A549 (cell line): ENCODE results near the gene DLGAP1. TPM values are rescaled to one million over a fixed set of nuclear protein-coding genes. Genes with fewer than 3 reads are reported as not detected.

Experiments
- ATAC-seq, 2 experiments: fragments of 200-7000 bp in 1 of 2; fragments of >200 bp in 1 of 2; cut with Nextera tagmentation in 1 of 2; cut with Tn5 transposase in 1 of 2; 3 replicates each; pipeline versions ENCODE4 v1.8.0 to v1.9.1; 2018 to 2020; ENCODE audit warnings: mild to moderate bottlenecking in 1 of 2, moderate library complexity in 1 of 2
- CTCF ChIA-PET: fragments of 300-600 bp; sonication (Branson Sonifier 250); formaldehyde crosslinking; extraction: SDS; loops from one replicate; lab custom pipeline; 2021; ENCODE audit warnings: antibody characterized with exemption, inconsistent platforms; lab: Yijun Ruan, JAX
- POLR2A ChIA-PET: fragments of 350-600 bp; formaldehyde crosslinking; extraction: SDS; loops from one replicate; lab custom pipeline; 2021; ENCODE audit warnings: antibody characterized with exemption, inconsistent platforms; lab: Yijun Ruan, JAX
- DNase-seq, 2 experiments: peaks; one replicate each; pipeline versions ENCODE4 v3.0.0 to v3.0.0-alpha.2; 2011 to 2016; ENCODE audit warnings: low read depth in 1 of 2, low spot score in 1 of 2
- FAIRE-seq: peaks from 2 replicates; lab custom pipeline; 2011; peaks lifted over from hg19 to GRCh38; lab: Jason Lieb, UNC
- H3K27ac ChIP-seq, 2 experiments: fragments of >200 bp; sonication (Bioruptor Twin); formaldehyde crosslinking; 3 replicates each; pipeline ENCODE4 v1.5.1; 2016 to 2017
- H3K4me1 ChIP-seq: fragments of >200 bp; sonication (Bioruptor Twin); formaldehyde crosslinking; 3 replicates; pipeline ENCODE4 v1.6.1; 2016
- H3K4me2 ChIP-seq: fragments of >200 bp; sonication (Bioruptor Twin); formaldehyde crosslinking; 3 replicates; pipeline ENCODE4 v1.6.1; 2016
- H3K4me3 ChIP-seq: fragments of >200 bp; sonication (Bioruptor Twin); formaldehyde crosslinking; 3 replicates; pipeline ENCODE4 v1.5.1; 2016
- H3K9me3 ChIP-seq: fragments of >200 bp; sonication (Bioruptor Twin); formaldehyde crosslinking; 3 replicates; pipeline ENCODE4 v1.6.1; 2016
- BHLHE40 ChIP-seq: IDR thresholded peaks from 2 replicates; pipeline ENCODE4 v1.6.1; 2012; ENCODE audit warnings: low read depth, low read length, inconsistent platforms
- CBX2 ChIP-seq: fragments of 200-600 bp; sonication (generic); IDR thresholded peaks from 2 replicates; pipeline ENCODE4 v1.6.1; 2016; ENCODE audit warnings: low read depth, mild to moderate bottlenecking, borderline replicate concordance
- CHD4 ChIP-seq: fragments of 200-600 bp; sonication (generic); IDR thresholded peaks from 2 replicates; pipeline ENCODE4 v1.6.1; 2016; ENCODE audit warnings: antibody characterized with exemption, mild to moderate bottlenecking, borderline replicate concordance
- EHF ChIP-seq: fragments of 250-450 bp; sonication (Bioruptor Pico); IDR thresholded peaks from 2 replicates; pipeline ENCODE4 v1.5.0; 2020; ENCODE audit warnings: mild to moderate bottlenecking
- EHMT2 ChIP-seq: fragments of 200-600 bp; sonication (generic); IDR thresholded peaks from 2 replicates; pipeline ENCODE4 v1.6.1; 2016; ENCODE audit warnings: antibody characterized with exemption, low read depth, mild to moderate bottlenecking, moderate library complexity
- EP300 ChIP-seq, 2 experiments: fragments of >200 bp; sonication (Bioruptor Twin); formaldehyde crosslinking; IDR thresholded peaks; 2 replicates in 1 of 2; 3 replicates in 1 of 2; pipeline ENCODE4 v1.6.1; 2016 to 2017
- ESRRA ChIP-seq: fragments of 150-350 bp; IDR thresholded peaks from 2 replicates; pipeline ENCODE4 v1.6.1; 2014; ENCODE audit warnings: mild to moderate bottlenecking, low read length, borderline replicate concordance
- HDAC2 ChIP-seq: fragments of 200-600 bp; sonication (generic); IDR thresholded peaks from 2 replicates; pipeline ENCODE4 v1.6.1; 2016
- HOXB13 ChIP-seq: fragments of 250-450 bp; sonication (Bioruptor Pico); IDR thresholded peaks from 2 replicates; pipeline ENCODE4 v1.5.0; 2020; ENCODE audit warnings: low read depth, mild to moderate bottlenecking, moderate library complexity
- JUNB ChIP-seq: fragments of >200 bp; sonication (Bioruptor Twin); formaldehyde crosslinking; IDR thresholded peaks from 2 replicates; pipeline ENCODE4 v1.6.1; 2016
- KDM1A ChIP-seq: fragments of 200-600 bp; sonication (generic); IDR thresholded peaks from 2 replicates; pipeline ENCODE4 v1.6.1; 2016; ENCODE audit warnings: low read depth, mild to moderate bottlenecking
- KDM5A ChIP-seq: fragments of 200-600 bp; sonication (generic); IDR thresholded peaks from 2 replicates; pipeline ENCODE4 v1.6.1; 2016; ENCODE audit warnings: antibody characterized with exemption, mild to moderate bottlenecking
- NFE2L2 ChIP-seq: fragments of 150-350 bp; conservative IDR thresholded peaks from 2 replicates; pipeline ENCODE4 v1.6.1; 2014; ENCODE audit warnings: low read length
- NPAS2 ChIP-seq: fragments of 250-450 bp; sonication (Bioruptor Pico); IDR thresholded peaks from 2 replicates; pipeline ENCODE4 v1.8.0; 2022; ENCODE audit warnings: mild to moderate bottlenecking, moderate library complexity, borderline replicate concordance
- RARB ChIP-seq: fragments of 250-450 bp; sonication (Bioruptor Pico); IDR thresholded peaks from 2 replicates; pipeline ENCODE4 v1.8.0; 2021; ENCODE audit warnings: mild to moderate bottlenecking, moderate library complexity
- RNF2 ChIP-seq: fragments of 200-600 bp; sonication (generic); IDR thresholded peaks from 2 replicates; pipeline ENCODE4 v1.6.1; 2016; ENCODE audit warnings: low read depth, mild to moderate bottlenecking, antibody characterized with exemption, moderate library complexity, borderline replicate concordance
- SREBF2 ChIP-seq: fragments of 450-650 bp; IDR thresholded peaks from 2 replicates; pipeline ENCODE4 v1.6.1; 2014; ENCODE audit warnings: mild to moderate bottlenecking, moderate library complexity
- ZC3H11A ChIP-seq: fragments of 450-650 bp; IDR thresholded peaks from 2 replicates; pipeline ENCODE4 v1.6.1; 2014; ENCODE audit warnings: antibody characterized with exemption, mild to moderate bottlenecking
- ZNF302 ChIP-seq: fragments of 250-450 bp; sonication (Bioruptor Pico); IDR thresholded peaks from 2 replicates; pipeline ENCODE4 v1.9.0; 2021; ENCODE audit warnings: inconsistent platforms, mild to moderate bottlenecking, moderate library complexity
- WGBS: methylation state at CpG from one replicate; pipeline ENCODE4 v1.1.6; 2017; ENCODE audit errors: missing lambda C conversion rate; 5-methylcytosine and 5-hydroxymethylcytosine counted together
- polyA plus RNA-seq, 4 experiments: library from polyadenylated mRNA; depleted of rRNA in 3 of 4; stranded (reverse); fragments of >200 nt; fragmentation: RNase III in 1 of 4; extraction: RNeasy Plus Mini Kit Qiagen cat#74134 plus additional on column Dnase treatment in 1 of 4; gene quantifications; 2 replicates in 3 of 4; 3 replicates in 1 of 4; pipeline ENCODE4 v1.2.3, GENCODE V29; 2011 to 2017
- TF ChIP-seq, protein P1 (sequence below): IDR thresholded peaks from 2 replicates; pipeline ENCODE4 v1.6.1; 2012
- TF ChIP-seq, protein P2 (sequence below): fragments of 250-450 bp; sonication (Bioruptor Pico); IDR thresholded peaks from 2 replicates; pipeline ENCODE4 v1.5.0; 2020; ENCODE audit warnings: low read depth, mild to moderate bottlenecking, moderate library complexity
- TF ChIP-seq, protein P3 (sequence below): fragments of >200 bp; sonication (Bioruptor Twin); formaldehyde crosslinking; IDR thresholded peaks from 3 replicates; pipeline ENCODE4 v1.5.1; 2016
- TF ChIP-seq, protein P4 (sequence below): IDR thresholded peaks from 2 replicates; pipeline ENCODE4 v1.6.1; 2012; ENCODE audit warnings: low read depth, borderline replicate concordance
- TF ChIP-seq, protein P5 (sequence below): fragments of 200-600 bp; sonication (generic); IDR thresholded peaks from 2 replicates; pipeline ENCODE4 v1.6.1; 2016; ENCODE audit warnings: antibody characterized with exemption, mild to moderate bottlenecking, moderate library complexity
- TF ChIP-seq, protein P6 (sequence below): fragments of 450-650 bp; IDR thresholded peaks from 2 replicates; pipeline ENCODE4 v1.6.1; 2014; ENCODE audit warnings: antibody characterized with exemption

DLGAP1 gene
- polyA plus RNA-seq, 2 of the 4 experiments (the other 2 are of a cell fraction), result 0.04 to 0.12 TPM

DNA sequence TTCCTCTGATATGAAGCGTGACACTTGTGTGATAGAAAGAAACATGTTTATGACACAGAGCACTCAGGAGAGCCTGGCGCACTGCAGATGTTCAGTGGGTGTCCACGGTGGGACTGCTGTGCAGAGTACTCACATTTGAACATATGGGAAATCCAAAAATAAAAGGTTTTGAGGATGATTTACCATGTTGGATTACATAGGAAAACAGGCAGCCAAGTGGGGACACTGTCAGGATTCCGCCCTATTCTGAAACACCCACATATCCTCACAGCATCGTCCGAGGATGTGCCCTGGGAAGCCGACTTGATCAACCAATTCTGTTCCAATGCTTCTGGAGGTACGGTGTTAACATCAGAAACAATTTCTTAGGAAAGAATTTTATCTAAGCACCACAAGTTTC is 741.4 kb downstream of the DLGAP1 start:
- POLR2A ChIA-PET, result no interaction called here
- no peak overlapping the region for H3K4me2 ChIP-seq
- 95% methylated on average over 8 of the region's 8 CpGs for WGBS
- no peak for ATAC-seq
- CTCF ChIA-PET, result interaction anchor here (0.7 to 1.6 kb wide), 3 partner anchors 10 to 78 kb away, joined by 3 to 7 read pairs (median 3); no protein-coding TSS in a partner anchor
- H3K27ac ChIP-seq, result no peak overlapping the region
- FAIRE-seq, result no peak
- H3K4me3 ChIP-seq, result no peak overlapping the region
- H3K4me1 ChIP-seq, result peaks cover 38% of the 10 kb centered on the region
- no peaks in the 10 kb centered on the region for H3K9me3 ChIP-seq
- no peak for TF ChIP-seq RARB (CRISPR knock-in tag)
- TF ChIP-seq JUNB, result no peak
- TF ChIP-seq HOXB13 (CRISPR knock-in tag), result no peak
- no peak for TF ChIP-seq ZC3H11A
- no peak for TF ChIP-seq ZNF302 (CRISPR knock-in tag)
- no peak for TF ChIP-seq EHF (CRISPR knock-in tag)
- TF ChIP-seq HDAC2, result no peak
- TF ChIP-seq, protein P1, sequence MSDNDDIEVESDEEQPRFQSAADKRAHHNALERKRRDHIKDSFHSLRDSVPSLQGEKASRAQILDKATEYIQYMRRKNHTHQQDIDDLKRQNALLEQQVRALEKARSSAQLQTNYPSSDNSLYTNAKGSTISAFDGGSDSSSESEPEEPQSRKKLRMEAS, result no peak
- DNase-seq, result no peak

DNA sequence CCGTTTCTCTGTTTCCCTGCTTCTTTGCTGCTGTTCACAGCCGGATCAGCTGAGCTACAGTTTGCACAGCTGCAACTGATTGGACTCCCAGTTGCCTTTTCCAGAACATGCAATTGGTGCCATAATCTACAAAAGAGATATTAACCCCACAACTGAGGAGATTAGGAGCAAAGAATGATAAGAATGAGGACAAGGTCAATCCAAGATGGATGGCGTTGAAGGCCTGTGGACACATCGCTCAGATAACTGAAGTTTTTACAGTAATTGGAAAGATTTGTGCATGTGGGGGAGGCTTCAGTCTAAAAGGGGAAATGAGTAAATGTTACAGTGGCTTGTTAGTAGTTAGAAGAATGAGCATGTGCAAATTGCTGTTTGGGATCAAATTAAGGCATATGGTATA is 741.9 kb downstream of the DLGAP1 start:
- Histone ChIP-seq H3K9me3 (no peaks in the 10 kb centered on the region), H3K4me3 (no peak overlapping the region), H3K4me2 (no peak overlapping the region), H3K27ac (peak overlapping the region in 1 of 2 experiments; percentile 75; a peak in 2 of 6 replicates), H3K4me1 (peaks cover 39% of the 10 kb centered on the region)
- no peak for DNase-seq
- no peak for FAIRE-seq
- POLR2A ChIA-PET, result no interaction called here
- ATAC-seq, result no peak
- 87% methylated on average over 4 of the region's 4 CpGs for WGBS
- CTCF ChIA-PET, result interaction anchor here (1.2 to 1.6 kb wide), 2 partner anchors 10 to 58 kb away, joined by 3 to 7 read pairs; no protein-coding TSS in a partner anchor
- TF ChIP-seq, protein P1, result no peak
- TF ChIP-seq, protein P2, sequence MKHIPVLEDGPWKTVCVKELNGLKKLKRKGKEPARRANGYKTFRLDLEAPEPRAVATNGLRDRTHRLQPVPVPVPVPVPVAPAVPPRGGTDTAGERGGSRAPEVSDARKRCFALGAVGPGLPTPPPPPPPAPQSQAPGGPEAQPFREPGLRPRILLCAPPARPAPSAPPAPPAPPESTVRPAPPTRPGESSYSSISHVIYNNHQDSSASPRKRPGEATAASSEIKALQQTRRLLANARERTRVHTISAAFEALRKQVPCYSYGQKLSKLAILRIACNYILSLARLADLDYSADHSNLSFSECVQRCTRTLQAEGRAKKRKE (CRISPR knock-in tag), result no peak
- no peak for TF ChIP-seq EHMT2
- no peak for TF ChIP-seq SREBF2

DNA sequence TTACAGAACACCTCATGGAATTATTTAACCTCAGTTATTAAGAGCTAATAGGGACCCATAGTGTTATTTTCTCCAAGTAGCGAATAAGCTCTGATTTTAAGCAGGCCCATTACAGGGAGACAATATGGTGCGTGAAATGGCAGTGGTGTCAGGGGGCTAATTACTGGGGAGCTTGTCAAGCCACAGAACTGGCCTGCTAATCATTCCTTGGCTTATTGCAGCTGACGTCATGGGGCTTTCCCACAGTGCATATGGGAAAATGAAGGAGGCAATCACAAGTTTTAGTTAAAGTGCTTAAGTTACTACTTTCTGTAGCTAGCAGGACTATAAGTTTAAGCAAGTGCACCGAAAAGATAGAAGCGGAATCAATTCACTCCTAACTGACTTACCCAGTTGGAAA is 742.6 kb downstream of the DLGAP1 start:
- Histone ChIP-seq H3K9me3 (no peaks in the 10 kb centered on the region), H3K4me2 (no peak overlapping the region), H3K4me3 (no peak overlapping the region), H3K4me1 (peaks cover 39% of the 10 kb centered on the region), H3K27ac (peak overlapping the region; percentile 74 to 75)
- WGBS, result 91% methylated on average over 5 of the region's 5 CpGs
- ChIA-PET POLR2A (no interaction called here), CTCF (interaction anchor here (0.6 to 1.6 kb wide), 3 partner anchors 9 to 735 kb away, joined by 3 to 7 read pairs (median 3); no protein-coding TSS in a partner anchor)
- DNase-seq (no peak), FAIRE-seq (no peak), ATAC-seq (no peak)
- no peak for TF ChIP-seq CBX2
- TF ChIP-seq, protein P1, result no peak
- TF ChIP-seq EP300 (IDR thresholded peaks at IDR 0.05), result no peak
- no peak for TF ChIP-seq NPAS2 (CRISPR knock-in tag)
- TF ChIP-seq, protein P3, sequence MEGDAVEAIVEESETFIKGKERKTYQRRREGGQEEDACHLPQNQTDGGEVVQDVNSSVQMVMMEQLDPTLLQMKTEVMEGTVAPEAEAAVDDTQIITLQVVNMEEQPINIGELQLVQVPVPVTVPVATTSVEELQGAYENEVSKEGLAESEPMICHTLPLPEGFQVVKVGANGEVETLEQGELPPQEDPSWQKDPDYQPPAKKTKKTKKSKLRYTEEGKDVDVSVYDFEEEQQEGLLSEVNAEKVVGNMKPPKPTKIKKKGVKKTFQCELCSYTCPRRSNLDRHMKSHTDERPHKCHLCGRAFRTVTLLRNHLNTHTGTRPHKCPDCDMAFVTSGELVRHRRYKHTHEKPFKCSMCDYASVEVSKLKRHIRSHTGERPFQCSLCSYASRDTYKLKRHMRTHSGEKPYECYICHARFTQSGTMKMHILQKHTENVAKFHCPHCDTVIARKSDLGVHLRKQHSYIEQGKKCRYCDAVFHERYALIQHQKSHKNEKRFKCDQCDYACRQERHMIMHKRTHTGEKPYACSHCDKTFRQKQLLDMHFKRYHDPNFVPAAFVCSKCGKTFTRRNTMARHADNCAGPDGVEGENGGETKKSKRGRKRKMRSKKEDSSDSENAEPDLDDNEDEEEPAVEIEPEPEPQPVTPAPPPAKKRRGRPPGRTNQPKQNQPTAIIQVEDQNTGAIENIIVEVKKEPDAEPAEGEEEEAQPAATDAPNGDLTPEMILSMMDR, result no peak
- TF ChIP-seq, protein P4, sequence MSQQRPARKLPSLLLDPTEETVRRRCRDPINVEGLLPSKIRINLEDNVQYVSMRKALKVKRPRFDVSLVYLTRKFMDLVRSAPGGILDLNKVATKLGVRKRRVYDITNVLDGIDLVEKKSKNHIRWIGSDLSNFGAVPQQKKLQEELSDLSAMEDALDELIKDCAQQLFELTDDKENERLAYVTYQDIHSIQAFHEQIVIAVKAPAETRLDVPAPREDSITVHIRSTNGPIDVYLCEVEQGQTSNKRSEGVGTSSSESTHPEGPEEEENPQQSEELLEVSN, result no peak
- TF ChIP-seq, protein P5, sequence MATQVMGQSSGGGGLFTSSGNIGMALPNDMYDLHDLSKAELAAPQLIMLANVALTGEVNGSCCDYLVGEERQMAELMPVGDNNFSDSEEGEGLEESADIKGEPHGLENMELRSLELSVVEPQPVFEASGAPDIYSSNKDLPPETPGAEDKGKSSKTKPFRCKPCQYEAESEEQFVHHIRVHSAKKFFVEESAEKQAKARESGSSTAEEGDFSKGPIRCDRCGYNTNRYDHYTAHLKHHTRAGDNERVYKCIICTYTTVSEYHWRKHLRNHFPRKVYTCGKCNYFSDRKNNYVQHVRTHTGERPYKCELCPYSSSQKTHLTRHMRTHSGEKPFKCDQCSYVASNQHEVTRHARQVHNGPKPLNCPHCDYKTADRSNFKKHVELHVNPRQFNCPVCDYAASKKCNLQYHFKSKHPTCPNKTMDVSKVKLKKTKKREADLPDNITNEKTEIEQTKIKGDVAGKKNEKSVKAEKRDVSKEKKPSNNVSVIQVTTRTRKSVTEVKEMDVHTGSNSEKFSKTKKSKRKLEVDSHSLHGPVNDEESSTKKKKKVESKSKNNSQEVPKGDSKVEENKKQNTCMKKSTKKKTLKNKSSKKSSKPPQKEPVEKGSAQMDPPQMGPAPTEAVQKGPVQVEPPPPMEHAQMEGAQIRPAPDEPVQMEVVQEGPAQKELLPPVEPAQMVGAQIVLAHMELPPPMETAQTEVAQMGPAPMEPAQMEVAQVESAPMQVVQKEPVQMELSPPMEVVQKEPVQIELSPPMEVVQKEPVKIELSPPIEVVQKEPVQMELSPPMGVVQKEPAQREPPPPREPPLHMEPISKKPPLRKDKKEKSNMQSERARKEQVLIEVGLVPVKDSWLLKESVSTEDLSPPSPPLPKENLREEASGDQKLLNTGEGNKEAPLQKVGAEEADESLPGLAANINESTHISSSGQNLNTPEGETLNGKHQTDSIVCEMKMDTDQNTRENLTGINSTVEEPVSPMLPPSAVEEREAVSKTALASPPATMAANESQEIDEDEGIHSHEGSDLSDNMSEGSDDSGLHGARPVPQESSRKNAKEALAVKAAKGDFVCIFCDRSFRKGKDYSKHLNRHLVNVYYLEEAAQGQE, result no peak
- TF ChIP-seq KDM1A, result no peak
- no peak for TF ChIP-seq ESRRA
- no peak for TF ChIP-seq NFE2L2
- TF ChIP-seq RARB (CRISPR knock-in tag), result no peak
- no peak for TF ChIP-seq BHLHE40
- no peak for TF ChIP-seq RNF2
- TF ChIP-seq, protein P6, sequence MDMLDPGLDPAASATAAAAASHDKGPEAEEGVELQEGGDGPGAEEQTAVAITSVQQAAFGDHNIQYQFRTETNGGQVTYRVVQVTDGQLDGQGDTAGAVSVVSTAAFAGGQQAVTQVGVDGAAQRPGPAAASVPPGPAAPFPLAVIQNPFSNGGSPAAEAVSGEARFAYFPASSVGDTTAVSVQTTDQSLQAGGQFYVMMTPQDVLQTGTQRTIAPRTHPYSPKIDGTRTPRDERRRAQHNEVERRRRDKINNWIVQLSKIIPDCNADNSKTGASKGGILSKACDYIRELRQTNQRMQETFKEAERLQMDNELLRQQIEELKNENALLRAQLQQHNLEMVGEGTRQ, result no peak
- TF ChIP-seq HOXB13 (CRISPR knock-in tag), result no peak
- no peak for TF ChIP-seq CHD4
- TF ChIP-seq KDM5A, result no peak
- no peak for TF ChIP-seq ZNF302 (CRISPR knock-in tag)
